ENCODE data around the gene DLG5.

DLG5 gene

GRCh38 chr10:77798940-77799339, 127.6 kb downstream of the DLG5 start:
- no peak for DNase-seq
- H3K9me3 Mint-ChIP-seq, result no peaks in the 10 kb centered on the region
- H3K4me3 Mint-ChIP-seq, result no peak overlapping the region
- peaks cover 23% of the 10 kb centered on the region for H3K4me1 Mint-ChIP-seq (ENCODE audit: low read depth)
- H3K27me3 Mint-ChIP-seq, result no peaks in the 10 kb centered on the region
- H3K27ac Mint-ChIP-seq, result no peak overlapping the region
- no peaks in the 10 kb centered on the region for H3K36me3 Mint-ChIP-seq (ENCODE audit: low read depth)

GRCh38 chr10:77796311-77796915, 130.1 kb downstream of the DLG5 start:
- DNase-seq, result no peak
- Mint-ChIP-seq H3K4me3 (no peak overlapping the region), H3K27me3 (no peaks in the 10 kb centered on the region), H3K27ac (no peak overlapping the region), H3K9me3 (no peaks in the 10 kb centered on the region), H3K4me1 (ENCODE audit: low read depth) (peaks cover 14% of the 10 kb centered on the region), H3K36me3 (ENCODE audit: low read depth) (no peaks in the 10 kb centered on the region)

GRCh38 chr10:77795426-77796055, 131.0 kb downstream of the DLG5 start:
- no peaks in the 10 kb centered on the region for H3K9me3 Mint-ChIP-seq
- no peaks in the 10 kb centered on the region for H3K27me3 Mint-ChIP-seq
- H3K27ac Mint-ChIP-seq, result no peak overlapping the region
- no peak overlapping the region for H3K4me3 Mint-ChIP-seq
- H3K4me1 Mint-ChIP-seq (ENCODE audit: low read depth), result peaks cover 6% of the 10 kb centered on the region
- no peak for DNase-seq
- no peaks in the 10 kb centered on the region for H3K36me3 Mint-ChIP-seq (ENCODE audit: low read depth)

- Mint-ChIP-seq H3K4me1 (ENCODE audit: low read depth) (peaks cover 1% of the 10 kb centered on the region), H3K9me3 (no peaks in the 10 kb centered on the region), H3K27me3 (no peaks in the 10 kb centered on the region), H3K36me3 (ENCODE audit: low read depth) (no peaks in the 10 kb centered on the region), H3K27ac (no peak overlapping the region), H3K4me3 (no peak overlapping the region)
- DNase-seq, result no peak
These were observed 132.1 kb downstream of the DLG5 start for GRCh38 chr10:77794256-77795142.

GRCh38 chr10:77793831-77794230, 132.7 kb downstream of the DLG5 start:
- Mint-ChIP-seq H3K4me1 (ENCODE audit: low read depth) (no peaks in the 10 kb centered on the region), H3K36me3 (ENCODE audit: low read depth) (no peaks in the 10 kb centered on the region), H3K27ac (no peak overlapping the region), H3K4me3 (no peak overlapping the region), H3K27me3 (no peaks in the 10 kb centered on the region), H3K9me3 (no peaks in the 10 kb centered on the region)
- DNase-seq, result no peak

GRCh38 chr10:77792155-77792554, 134.4 kb downstream of the DLG5 start:
- no peak for DNase-seq
- Mint-ChIP-seq H3K9me3 (no peaks in the 10 kb centered on the region), H3K27me3 (no peaks in the 10 kb centered on the region), H3K4me3 (no peak overlapping the region), H3K27ac (no peak overlapping the region), H3K4me1 (ENCODE audit: low read depth) (no peaks in the 10 kb centered on the region), H3K36me3 (ENCODE audit: low read depth) (no peaks in the 10 kb centered on the region)

- Mint-ChIP-seq H3K36me3 (ENCODE audit: low read depth) (no peaks in the 10 kb centered on the region), H3K9me3 (no peaks in the 10 kb centered on the region), H3K27me3 (no peaks in the 10 kb centered on the region), H3K4me3 (no peak overlapping the region), H3K4me1 (ENCODE audit: low read depth) (no peaks in the 10 kb centered on the region), H3K27ac (no peak overlapping the region)
- DNase-seq, result no peak
These were observed 135.0 kb downstream of the DLG5 start for GRCh38 chr10:77791506-77791905.

GRCh38 chr10:77789861-77790260, 136.7 kb downstream of the DLG5 start:
- H3K4me1 Mint-ChIP-seq (ENCODE audit: low read depth), result no peaks in the 10 kb centered on the region
- no peak overlapping the region for H3K4me3 Mint-ChIP-seq
- H3K27me3 Mint-ChIP-seq, result no peaks in the 10 kb centered on the region
- H3K36me3 Mint-ChIP-seq (ENCODE audit: low read depth), result no peaks in the 10 kb centered on the region
- DNase-seq, result no peak
- H3K27ac Mint-ChIP-seq, result no peak overlapping the region
- no peaks in the 10 kb centered on the region for H3K9me3 Mint-ChIP-seq

GRCh38 chr10:77789016-77789415, 137.5 kb downstream of the DLG5 start:
- H3K9me3 Mint-ChIP-seq, result no peaks in the 10 kb centered on the region
- H3K27ac Mint-ChIP-seq, result no peak overlapping the region
- no peaks in the 10 kb centered on the region for H3K36me3 Mint-ChIP-seq (ENCODE audit: low read depth)
- H3K4me1 Mint-ChIP-seq (ENCODE audit: low read depth), result no peaks in the 10 kb centered on the region
- no peak overlapping the region for H3K4me3 Mint-ChIP-seq
- H3K27me3 Mint-ChIP-seq, result no peaks in the 10 kb centered on the region
- DNase-seq, result no peak

GRCh38 chr10:77788496-77789010, 138.0 kb downstream of the DLG5 start:
- Mint-ChIP-seq H3K27ac (no peak overlapping the region), H3K4me1 (ENCODE audit: low read depth) (no peaks in the 10 kb centered on the region), H3K27me3 (no peaks in the 10 kb centered on the region), H3K36me3 (ENCODE audit: low read depth) (no peaks in the 10 kb centered on the region), H3K9me3 (no peaks in the 10 kb centered on the region), H3K4me3 (no peak overlapping the region)
- DNase-seq, result no peak

- H3K4me1 Mint-ChIP-seq (ENCODE audit: low read depth), result no peaks in the 10 kb centered on the region
- DNase-seq, result no peak
- no peak overlapping the region for H3K27ac Mint-ChIP-seq
- no peaks in the 10 kb centered on the region for H3K27me3 Mint-ChIP-seq
- no peak overlapping the region for H3K4me3 Mint-ChIP-seq
- no peaks in the 10 kb centered on the region for H3K9me3 Mint-ChIP-seq
- no peaks in the 10 kb centered on the region for H3K36me3 Mint-ChIP-seq (ENCODE audit: low read depth)
These were observed 139.1 kb downstream of the DLG5 start for GRCh38 chr10:77787440-77787839.

- DNase-seq, result no peak
These were observed 141.7 kb downstream of the DLG5 start for GRCh38 chr10:77784856-77785255.

GRCh38 chr10:77782328-77783061, 144.1 kb downstream of the DLG5 start:
- H3K36me3 Mint-ChIP-seq (ENCODE audit: low read depth), result no peaks in the 10 kb centered on the region
- no peak overlapping the region for H3K27ac Mint-ChIP-seq
- DNase-seq, result no peak
- no peak overlapping the region for H3K4me3 Mint-ChIP-seq
- no peaks in the 10 kb centered on the region for H3K4me1 Mint-ChIP-seq (ENCODE audit: low read depth)
- no peaks in the 10 kb centered on the region for H3K27me3 Mint-ChIP-seq
- H3K9me3 Mint-ChIP-seq, result peaks cover 3% of the 10 kb centered on the region

More at GRCh38 chr10:77784856-77785255, 141.7 kb downstream of the DLG5 start:
- Mint-ChIP-seq H3K27ac (no peak overlapping the region), H3K4me1 (ENCODE audit: low read depth) (no peaks in the 10 kb centered on the region), H3K27me3 (no peaks in the 10 kb centered on the region), H3K9me3 (no peaks in the 10 kb centered on the region), H3K4me3 (no peak overlapping the region), H3K36me3 (ENCODE audit: low read depth) (no peaks in the 10 kb centered on the region)

Data from activated T-cell treated with anti-CD3 and anti-CD28 coated beads, Interleukin-2, amount 50 U/mL, for 24 hours (primary cell).